ENCODE data around the gene KLHDC8B. TPM values are rescaled to one million over a fixed set of nuclear protein-coding genes. Genes with fewer than 3 reads are reported as not detected.
"Not testable (repeated sequence)": the region's sequence is repeated elsewhere in the genome, so short reads cannot be mapped to it uniquely, and the experiment has no call there.

The KLHDC8B gene
- total RNA-seq, 1 experiment from 2014 or later, result 5.0 TPM

- DNase-seq (ENCODE audit: low read depth), result no peak
These were observed 12.5 kb downstream of the KLHDC8B start for GRCh38 chr3:49183873-49184272.

GRCh38 chr3:49191741-49192140, 20.3 kb downstream of the KLHDC8B start:
- DNase-seq (ENCODE audit: low read depth), result no peak

DNA sequence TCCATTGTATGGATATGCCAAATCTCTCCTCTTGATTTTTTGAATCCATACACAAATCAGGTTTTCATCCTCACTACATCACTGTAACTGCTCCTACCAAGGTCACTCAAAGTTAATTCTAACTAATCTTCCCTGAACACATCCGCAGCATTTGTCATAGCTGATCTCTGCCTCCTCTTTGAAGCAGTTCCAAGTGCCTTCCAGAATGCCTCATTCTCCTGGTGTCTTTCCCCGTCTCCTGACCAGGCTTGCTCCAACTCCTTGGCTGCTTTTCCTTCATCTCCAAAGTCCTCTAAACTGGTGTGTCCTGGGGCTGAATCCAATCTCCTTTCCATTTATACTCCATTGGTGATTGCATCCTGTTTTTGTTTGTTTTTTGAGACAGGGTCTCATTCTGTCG, 26.8 kb downstream of the KLHDC8B start:
- DNase-seq (ENCODE audit: low read depth), result no peak

GRCh38 chr3:49198611-49199230, 27.3 kb downstream of the KLHDC8B start:
- no peak for DNase-seq (ENCODE audit: low read depth)

DNA sequence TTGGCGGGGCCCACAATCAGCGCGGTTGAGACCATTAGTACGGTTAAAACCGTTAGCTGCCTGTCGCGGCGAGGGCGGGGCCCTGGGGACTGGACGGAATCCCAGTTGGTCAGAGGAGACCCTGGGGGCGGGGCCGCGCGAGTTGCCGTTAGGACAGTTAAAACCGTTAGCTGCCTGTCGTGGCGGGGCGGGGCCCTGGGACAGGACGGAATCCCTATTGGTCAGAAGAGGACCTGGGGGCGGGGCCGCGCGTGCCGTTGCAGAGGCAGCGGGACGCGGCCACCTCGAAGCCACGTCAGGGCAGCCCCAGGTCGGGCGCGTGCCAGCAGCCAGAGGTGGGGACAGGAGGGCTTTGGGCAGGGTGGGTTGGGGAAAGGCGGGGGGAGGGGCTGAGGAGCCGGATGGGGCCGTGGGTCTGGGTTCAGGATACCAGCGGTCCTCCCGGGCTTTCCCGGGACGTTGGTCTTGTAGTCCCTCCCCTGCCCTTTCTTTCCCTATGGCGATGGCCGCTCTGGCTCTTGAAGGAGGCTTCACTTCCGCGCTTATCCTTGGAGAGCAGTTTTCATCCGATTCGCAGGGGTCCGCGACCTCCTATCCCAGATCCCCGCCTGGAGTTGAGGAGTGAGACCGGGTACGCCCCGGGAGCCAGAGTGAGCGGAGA, 28.0 kb downstream of the KLHDC8B start:
- DNase-seq (ENCODE audit: low read depth), result no peak

DNA sequence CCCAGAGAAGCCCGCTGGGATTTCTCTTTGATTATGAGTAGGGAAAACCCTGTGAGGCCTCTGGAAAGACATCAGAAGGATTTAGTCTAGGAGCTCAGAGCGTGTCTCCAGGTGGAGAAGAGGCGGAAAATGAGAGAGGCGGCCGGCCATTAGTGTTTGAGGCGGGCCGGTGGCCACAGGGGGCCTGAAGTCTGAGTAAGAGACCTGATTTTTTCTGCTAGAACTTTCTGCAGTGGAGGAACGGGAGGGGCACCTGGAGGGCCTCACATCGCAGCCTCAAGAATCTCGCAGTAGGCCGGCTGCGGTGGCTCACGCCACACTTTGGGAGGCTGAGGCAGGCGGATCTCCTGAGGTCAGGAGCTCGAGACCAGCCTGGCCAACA, 28.5 kb downstream of the KLHDC8B start:
- no peak for DNase-seq (ENCODE audit: low read depth)

- no peak for DNase-seq (ENCODE audit: low read depth)
These were observed 42.1 kb downstream of the KLHDC8B start for GRCh38 chr3:49213541-49213943.

- DNase-seq (ENCODE audit: low read depth), result no peak
These were observed 42.6 kb downstream of the KLHDC8B start for GRCh38 chr3:49213998-49214397.

- DNase-seq (ENCODE audit: low read depth), result not testable (repeated sequence)
These were observed 45.3 kb downstream of the KLHDC8B start for GRCh38 chr3:49216687-49217086.

GRCh38 chr3:49217108-49217507, 45.7 kb downstream of the KLHDC8B start:
- DNase-seq (ENCODE audit: low read depth), result not testable (repeated sequence)

GRCh38 chr3:49217688-49218470, 46.5 kb downstream of the KLHDC8B start:
- no peak for DNase-seq (ENCODE audit: low read depth)

- peak; percentile 94 for DNase-seq (ENCODE audit: low read depth)
These were observed 47.1 kb downstream of the KLHDC8B start for GRCh38 chr3:49218471-49218989.

DNA sequence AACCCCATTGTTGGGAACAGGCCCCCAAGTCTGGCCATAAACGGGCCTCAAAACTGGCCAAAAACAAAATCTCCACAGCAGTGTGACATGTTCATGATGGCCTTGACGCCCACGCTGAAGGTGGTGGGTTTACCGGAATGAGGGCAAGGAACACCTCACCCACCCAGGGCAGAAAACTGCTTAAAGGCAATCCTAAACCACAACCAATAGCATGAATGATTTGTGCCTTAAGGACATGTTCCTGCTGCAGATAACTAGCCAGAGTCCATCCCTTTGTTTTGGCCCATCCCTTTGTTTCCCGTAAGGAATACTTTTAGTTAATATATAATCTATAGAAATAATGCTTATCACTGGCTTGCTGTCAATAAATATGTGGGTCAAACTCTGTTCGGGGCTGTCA, 47.7 kb downstream of the KLHDC8B start:
- DNase-seq (ENCODE audit: low read depth), result no peak

DNA sequence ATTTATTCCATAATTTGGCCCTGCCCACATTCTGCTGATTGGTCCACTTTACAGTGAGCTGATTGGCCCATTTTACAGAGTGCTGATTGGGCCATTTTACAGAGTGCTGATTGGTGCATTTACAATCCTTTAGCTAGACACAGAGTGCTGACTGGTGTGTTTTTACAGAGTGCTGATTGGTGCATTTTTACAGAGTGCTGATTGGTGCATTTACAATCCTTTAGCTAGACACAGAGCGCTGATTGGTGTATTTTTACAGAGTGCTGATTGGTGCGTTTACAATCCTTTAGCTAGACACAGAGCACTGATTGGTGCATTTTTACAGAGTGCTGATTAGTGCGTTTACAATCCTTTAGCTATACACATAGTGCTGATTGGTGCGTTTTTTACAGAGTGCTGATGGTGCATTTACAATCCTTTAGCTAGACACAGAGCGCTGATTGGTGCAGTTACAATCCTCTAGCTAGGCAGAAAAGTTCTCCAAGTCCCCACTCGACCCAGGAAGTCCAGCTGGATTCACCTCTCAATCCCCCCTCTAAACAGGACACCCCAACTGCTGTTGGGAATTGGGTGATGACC, 49.7 kb downstream of the KLHDC8B start:
- not testable (repeated sequence) for DNase-seq (ENCODE audit: low read depth)

DNA sequence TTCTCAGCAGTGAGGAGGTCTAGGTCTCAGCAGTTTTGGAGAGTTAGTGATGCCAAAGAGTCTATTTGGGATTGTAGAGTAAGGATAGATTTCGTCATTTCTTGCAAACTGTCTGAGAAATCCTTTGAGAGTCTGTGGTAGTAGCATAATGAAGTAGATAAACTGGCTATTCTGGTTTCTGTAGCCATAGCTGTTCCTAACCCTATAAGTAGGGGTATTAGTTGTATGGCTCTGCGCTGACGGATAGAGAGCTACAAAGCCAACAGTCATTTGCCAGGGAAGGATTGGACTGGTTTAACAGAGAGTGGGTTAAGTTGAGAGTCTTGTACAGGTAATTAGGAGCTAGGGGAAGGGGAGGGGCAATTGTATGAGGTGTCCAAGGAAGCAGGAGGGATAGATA, 50.6 kb downstream of the KLHDC8B start:
- no peak for DNase-seq (ENCODE audit: low read depth)

Other genes starting within 250 kb of the KLHDC8B start
- gene P4HTM, start 181.4 kb upstream of the KLHDC8B start, total RNA-seq (2014; rRNA removed; shearing (Covaris generic)), result 13.3 and 25.7 TPM in 2 replicates
- gene WDR6, start 164.2 kb upstream of the KLHDC8B start, total RNA-seq (2014; rRNA removed; shearing (Covaris generic)), result 27.0 and 39.0 TPM in 2 replicates
- gene DALRD3, start 153.0 kb upstream of the KLHDC8B start, total RNA-seq (2014; rRNA removed; shearing (Covaris generic)), result 23.2 and 23.6 TPM in 2 replicates
- gene NDUFAF3, start 149.5 kb upstream of the KLHDC8B start, total RNA-seq (2014; rRNA removed; shearing (Covaris generic)), result 174 and 181 TPM in 2 replicates
- 112 and 119 TPM in 2 replicates for gene IMPDH2, start 142.2 kb upstream of the KLHDC8B start, total RNA-seq (2014; rRNA removed; shearing (Covaris generic))
- gene QRICH1, start 77.5 kb upstream of the KLHDC8B start, total RNA-seq (2014; rRNA removed; shearing (Covaris generic)), result 44.8 and 62.9 TPM in 2 replicates
- 129 and 170 TPM in 2 replicates for gene QARS1, start 66.8 kb upstream of the KLHDC8B start, total RNA-seq (2014; rRNA removed; shearing (Covaris generic))
- gene USP19, start 50.8 kb upstream of the KLHDC8B start, total RNA-seq (2014; rRNA removed; shearing (Covaris generic)), result 13.1 and 34.5 TPM in 2 replicates
- 229 and 329 TPM in 2 replicates for gene LAMB2, start 38.5 kb upstream of the KLHDC8B start, total RNA-seq (2014; rRNA removed; shearing (Covaris generic))
- gene CCDC71, start 5.3 kb upstream of the KLHDC8B start, total RNA-seq (2014; rRNA removed; shearing (Covaris generic)), result 19.0 and 19.6 TPM in 2 replicates
- gene C3orf62, start 105.6 kb downstream of the KLHDC8B start, total RNA-seq (2014; rRNA removed; shearing (Covaris generic)), result 0.34 and 4.7 TPM in 2 replicates
- 11.1 and 13.9 TPM in 2 replicates for gene USP4, start 168.5 kb downstream of the KLHDC8B start, total RNA-seq (2014; rRNA removed; shearing (Covaris generic))
- 169 and 207 TPM in 2 replicates for gene GPX1, start 186.8 kb downstream of the KLHDC8B start, total RNA-seq (2014; rRNA removed; shearing (Covaris generic))
- 398 and 500 TPM in 2 replicates for gene RHOA, start 240.4 kb downstream of the KLHDC8B start, total RNA-seq (2014; rRNA removed; shearing (Covaris generic))
- gene TCTA, start 240.8 kb downstream of the KLHDC8B start, total RNA-seq (2014; rRNA removed; shearing (Covaris generic)), result 22.4 and 27.3 TPM in 2 replicates